Cardiac fibroblast (primary cell): Measurements from ENCODE around the gene MUC6.

ENCODE experiments used
- DNase-seq, 2 donors: peaks; one replicate each; pipeline versions ENCODE4 v3.0.0 to v3.0.0-alpha.2; 2010; ENCODE audit warnings: low read depth in 2 of 2
- H3K4me3 ChIP-seq, 2 donors: replicated peaks in 1 of 2; 1 replicate in 1 of 2; 2 replicates in 1 of 2; pipeline ENCODE4 v1.5.1; 2011; ENCODE audit warnings: low read depth in 2 of 2, low read length in 2 of 2, mild to moderate bottlenecking in 2 of 2, moderate library complexity in 1 of 2
- CTCF ChIP-seq: IDR thresholded peaks from one replicate; pipeline ENCODE4 v1.5.1; 2011; ENCODE audit warnings: low read depth, mild to moderate bottlenecking, low read length, inconsistent platforms

MUC6 gene

DNA sequence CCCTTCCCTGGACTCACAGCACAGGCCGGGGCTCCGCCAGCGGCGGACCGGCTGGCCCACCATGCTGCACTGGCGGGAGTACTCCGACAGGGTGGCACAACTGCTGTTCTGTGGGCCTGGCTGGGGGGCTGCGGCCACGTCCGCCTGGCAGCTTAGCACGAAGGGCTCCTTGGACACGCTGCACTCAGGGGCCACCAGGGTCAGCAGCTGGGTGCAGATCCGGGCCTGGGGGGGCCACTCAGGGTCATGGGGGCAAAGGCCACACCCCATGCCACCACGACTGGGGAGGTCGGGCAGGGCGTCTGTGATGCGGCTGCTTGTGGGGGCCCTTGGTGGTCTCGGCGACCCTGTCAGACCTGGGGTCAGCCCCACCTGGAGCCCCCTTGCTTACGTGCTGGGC is 6.0 kb downstream of the MUC6 start:
- H3K4me3 ChIP-seq = no peak overlapping the region
- DNase-seq = no peak
- no peak for TF ChIP-seq CTCF

- no peak overlapping the region for H3K4me3 ChIP-seq
- TF ChIP-seq CTCF = no peak
Observed at GRCh38 chr11:1030086-1030485, 6.4 kb downstream of the MUC6 start.

GRCh38 chr11:1029654-1030053 is 6.9 kb downstream of the MUC6 start:
- no peak for DNase-seq
- no peak for TF ChIP-seq CTCF
- H3K4me3 ChIP-seq = no peak overlapping the region

More at GRCh38 chr11:1030086-1030485, 6.4 kb downstream of the MUC6 start:
- DNase-seq = no peak

GRCh38 chr11:1029051-1029450 is 7.5 kb downstream of the MUC6 start:
- no peak for TF ChIP-seq CTCF
- DNase-seq = no peak
- no peak overlapping the region for H3K4me3 ChIP-seq

- no peak overlapping the region for H3K4me3 ChIP-seq
- no peak for TF ChIP-seq CTCF
- no peak for DNase-seq
Observed at GRCh38 chr11:1028616-1029015, 7.9 kb downstream of the MUC6 start.

DNA sequence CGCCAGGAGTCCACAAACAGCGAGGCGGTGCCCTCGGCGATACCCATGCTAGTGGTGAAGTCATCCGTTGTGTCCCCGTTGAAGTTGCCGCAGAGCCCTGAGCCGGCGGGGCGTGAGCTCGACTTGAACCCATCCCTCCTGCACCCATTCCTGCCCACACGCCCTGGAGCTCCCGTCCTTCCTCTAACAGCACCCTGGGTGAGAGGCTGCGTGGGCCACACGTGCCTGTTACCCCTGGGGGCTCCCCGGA is 8.3 kb downstream of the MUC6 start:
- no peak overlapping the region for H3K4me3 ChIP-seq
- no peak for TF ChIP-seq CTCF
- DNase-seq = no peak

- DNase-seq = no peak
- H3K4me3 ChIP-seq = no peak overlapping the region
- no peak for TF ChIP-seq CTCF
Observed at GRCh38 chr11:1027483-1028290, 8.8 kb downstream of the MUC6 start.
